PC-3 (cell line): Measurements from ENCODE around the gene SYNPO. TPM values are rescaled to one million over a fixed set of nuclear protein-coding genes. Genes with fewer than 3 reads are reported as not detected.

Experiments
- ATAC-seq: fragments of 200-7000 bp; cut with Tn5 transposase; 2 replicates; pipeline ENCODE4 v1.9.1; 2020; ENCODE audit warnings: mild to moderate bottlenecking, moderate library complexity
- BruUV-seq: library from RNA; stranded (reverse); fragments of 400-500 nt; replicated peaks from 2 replicates; lab custom pipeline; 2021; lab: Mats Ljungman, UMichigan
- CTCF ChIA-PET: fragments of 300-600 bp; sonication (Branson Sonifier 250); formaldehyde crosslinking; loops from one replicate; lab custom pipeline; 2022; ENCODE audit warnings: antibody characterized with exemption; lab: Charles Lee
- POLR2A ChIA-PET: fragments of 300-600 bp; sonication (Branson Sonifier 250); formaldehyde crosslinking; loops from one replicate; lab custom pipeline; 2022; ENCODE audit warnings: antibody characterized with exemption; ENCODE audit not compliant: unreplicated experiment; lab: Charles Lee
- DNase-seq: peaks from one replicate; pipeline ENCODE4 v3.0.0-alpha.2; 2015
- H2AFZ ChIP-seq: fragments of 300-600 bp; sonication (generic); 2 replicates; pipeline ENCODE4 v1.6.0; 2016; ENCODE audit warnings: antibody characterized with exemption, low read length
- H3F3A ChIP-seq: fragments of 300-600 bp; sonication (generic); one replicate; pipeline ENCODE4 v1.6.0; 2017; ENCODE audit warnings: antibody characterized with exemption, low read length, control low read depth, mild to moderate bottlenecking; ENCODE audit not compliant: unreplicated experiment
- H3K27ac ChIP-seq: fragments of 300-600 bp; sonication (generic); 2 replicates; pipeline ENCODE4 v1.5.1; 2016; ENCODE audit warnings: mild to moderate bottlenecking, low read length
- H3K27me3 ChIP-seq: fragments of 300-600 bp; sonication (generic); 2 replicates; pipeline ENCODE4 v1.6.1; 2016; ENCODE audit warnings: low read length, mixed read lengths
- H3K36me3 ChIP-seq: fragments of 300-600 bp; sonication (generic); 2 replicates; pipeline ENCODE4 v1.6.1; 2016; ENCODE audit warnings: low read depth, mixed run types, low read length, mixed read lengths
- H3K4me1 ChIP-seq: fragments of 300-600 bp; sonication (generic); 2 replicates; pipeline ENCODE4 v1.5.1; 2016; ENCODE audit warnings: low read length; ENCODE audit not compliant: insufficient read depth
- H3K4me2 ChIP-seq: fragments of 300-600 bp; sonication (generic); 2 replicates; pipeline ENCODE4 v1.6.0; 2016; ENCODE audit warnings: low read length
- H3K4me3 ChIP-seq: fragments of 300-600 bp; sonication (generic); 2 replicates; pipeline ENCODE4 v1.5.1; 2016; ENCODE audit warnings: mild to moderate bottlenecking, low read length, mixed read lengths
- H3K79me2 ChIP-seq: fragments of 300-600 bp; sonication (generic); 2 replicates; pipeline ENCODE4 v1.6.1; 2017; ENCODE audit warnings: low read length, mixed read lengths
- H3K9ac ChIP-seq: fragments of 300-600 bp; sonication (generic); 2 replicates; pipeline ENCODE4 v1.6.0; 2016; ENCODE audit warnings: mild to moderate bottlenecking, low read length
- H3K9me2 ChIP-seq: fragments of 300-600 bp; sonication (generic); replicated peaks from 2 replicates; pipeline ENCODE4 v1.6.1; 2016; ENCODE audit warnings: mixed run types, low read length, mixed read lengths
- H3K9me3 ChIP-seq: fragments of 300-600 bp; sonication (generic); 2 replicates; pipeline ENCODE4 v1.6.1; 2016; ENCODE audit warnings: low read length, mixed read lengths
- H4K20me1 ChIP-seq: fragments of 300-600 bp; sonication (generic); 2 replicates; pipeline ENCODE4 v1.6.1; 2016; ENCODE audit warnings: low read length, mixed read lengths
- EZH2 ChIP-seq: fragments of 300-600 bp; sonication (generic); IDR thresholded peaks from one replicate; pipeline ENCODE4 v1.6.1; 2017; ENCODE audit warnings: antibody characterized with exemption, mild to moderate bottlenecking, low read length; ENCODE audit not compliant: unreplicated experiment
- EZH2phosphoT487 ChIP-seq: fragments of 300-600 bp; sonication (generic); IDR thresholded peaks from 2 replicates; pipeline ENCODE4 v1.6.1; 2018; ENCODE audit warnings: mild to moderate bottlenecking, antibody characterized with exemption, low read length, borderline replicate concordance
- intact Hi-C: fragments of 100-400 bp; cut with micrococcal nuclease; formaldehyde crosslinking; loops from 2 replicates; pipeline ENCODE4 v1.9.0; 2023
- total RNA-seq: library from RNA; depleted of rRNA; stranded (reverse); fragments of >200 nt; gene quantifications from 2 replicates; pipeline ENCODE4 v1.2.3, GENCODE V29; 2014
- TF ChIP-seq, protein P1 (sequence below): fragments of 300-600 bp; sonication (generic); conservative IDR thresholded peaks from 2 replicates; pipeline ENCODE4 v1.5.1; 2017; ENCODE audit warnings: antibody characterized with exemption, low read depth, mild to moderate bottlenecking, low read length

SYNPO gene
- total RNA-seq, 1 experiment from 2014 or later, result 5.3 TPM

DNA sequence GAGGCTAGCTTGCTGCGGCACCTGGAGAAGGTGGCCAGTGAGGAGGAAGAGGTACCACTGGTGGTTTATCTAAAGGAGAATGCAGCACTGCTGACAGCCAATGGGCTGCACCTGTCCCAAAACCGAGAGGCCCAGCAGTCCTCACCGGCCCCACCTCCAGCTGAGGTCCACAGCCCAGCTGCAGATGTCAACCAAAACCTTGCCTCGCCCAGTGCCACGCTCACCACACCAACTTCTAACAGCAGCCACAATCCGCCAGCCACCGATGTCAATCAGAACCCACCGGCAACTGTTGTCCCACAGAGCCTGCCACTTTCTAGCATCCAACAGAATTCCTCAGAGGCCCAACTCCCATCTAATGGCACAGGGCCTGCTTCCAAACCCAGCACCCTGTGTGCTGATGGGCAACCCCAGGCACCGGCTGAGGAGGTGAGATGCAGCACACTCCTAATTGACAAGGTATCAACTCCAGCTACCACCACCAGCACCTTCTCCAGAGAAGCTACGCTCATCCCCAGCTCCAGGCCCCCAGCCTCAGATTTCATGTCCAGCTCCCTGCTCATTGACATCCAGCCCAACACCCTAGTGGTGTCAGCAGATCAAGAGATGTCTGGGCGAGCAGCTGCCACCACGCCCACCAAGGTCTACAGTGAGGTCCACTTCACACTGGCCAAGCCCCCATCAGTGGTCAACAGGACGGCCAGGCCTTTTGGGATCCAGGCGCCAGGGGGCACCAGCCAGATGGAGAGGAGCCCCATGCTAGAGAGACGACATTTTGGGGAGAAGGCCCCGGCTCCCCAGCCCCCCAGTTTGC is 8.0 kb downstream of the SYNPO start:
- TSS peak; percentile 19 for BruUV-seq
- H3K9me3 ChIP-seq, result no peaks in the 10 kb centered on the region
- ATAC-seq (no peak), DNase-seq (no peak)
- peaks cover 23% of the 10 kb centered on the region for H3K4me1 ChIP-seq
- intact Hi-C loops, result no loop called here
- H3F3A ChIP-seq, result no peaks in the 10 kb centered on the region
- no peak overlapping the region for H3K27ac ChIP-seq
- no peak overlapping the region for H2AFZ ChIP-seq
- no peaks in the 10 kb centered on the region for H3K9me2 ChIP-seq
- H4K20me1 ChIP-seq, result no peaks in the 10 kb centered on the region
- CTCF ChIA-PET, result no interaction called here
- H3K9ac ChIP-seq, result no peak overlapping the region
- peaks cover 25% of the 10 kb centered on the region for H3K79me2 ChIP-seq
- POLR2A ChIA-PET, result no interaction called here
- no peak overlapping the region for H3K4me2 ChIP-seq
- no peaks in the 10 kb centered on the region for H3K27me3 ChIP-seq
- H3K4me3 ChIP-seq, result no peak overlapping the region
- TF ChIP-seq EZH2 (no peak), EZH2phosphoT487 (no peak)
- TF ChIP-seq, protein P1, sequence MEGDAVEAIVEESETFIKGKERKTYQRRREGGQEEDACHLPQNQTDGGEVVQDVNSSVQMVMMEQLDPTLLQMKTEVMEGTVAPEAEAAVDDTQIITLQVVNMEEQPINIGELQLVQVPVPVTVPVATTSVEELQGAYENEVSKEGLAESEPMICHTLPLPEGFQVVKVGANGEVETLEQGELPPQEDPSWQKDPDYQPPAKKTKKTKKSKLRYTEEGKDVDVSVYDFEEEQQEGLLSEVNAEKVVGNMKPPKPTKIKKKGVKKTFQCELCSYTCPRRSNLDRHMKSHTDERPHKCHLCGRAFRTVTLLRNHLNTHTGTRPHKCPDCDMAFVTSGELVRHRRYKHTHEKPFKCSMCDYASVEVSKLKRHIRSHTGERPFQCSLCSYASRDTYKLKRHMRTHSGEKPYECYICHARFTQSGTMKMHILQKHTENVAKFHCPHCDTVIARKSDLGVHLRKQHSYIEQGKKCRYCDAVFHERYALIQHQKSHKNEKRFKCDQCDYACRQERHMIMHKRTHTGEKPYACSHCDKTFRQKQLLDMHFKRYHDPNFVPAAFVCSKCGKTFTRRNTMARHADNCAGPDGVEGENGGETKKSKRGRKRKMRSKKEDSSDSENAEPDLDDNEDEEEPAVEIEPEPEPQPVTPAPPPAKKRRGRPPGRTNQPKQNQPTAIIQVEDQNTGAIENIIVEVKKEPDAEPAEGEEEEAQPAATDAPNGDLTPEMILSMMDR, result no peak
- peaks cover 9% of the 10 kb centered on the region; the same call in 1 of the 2 replicates for H3K36me3 ChIP-seq

DNA sequence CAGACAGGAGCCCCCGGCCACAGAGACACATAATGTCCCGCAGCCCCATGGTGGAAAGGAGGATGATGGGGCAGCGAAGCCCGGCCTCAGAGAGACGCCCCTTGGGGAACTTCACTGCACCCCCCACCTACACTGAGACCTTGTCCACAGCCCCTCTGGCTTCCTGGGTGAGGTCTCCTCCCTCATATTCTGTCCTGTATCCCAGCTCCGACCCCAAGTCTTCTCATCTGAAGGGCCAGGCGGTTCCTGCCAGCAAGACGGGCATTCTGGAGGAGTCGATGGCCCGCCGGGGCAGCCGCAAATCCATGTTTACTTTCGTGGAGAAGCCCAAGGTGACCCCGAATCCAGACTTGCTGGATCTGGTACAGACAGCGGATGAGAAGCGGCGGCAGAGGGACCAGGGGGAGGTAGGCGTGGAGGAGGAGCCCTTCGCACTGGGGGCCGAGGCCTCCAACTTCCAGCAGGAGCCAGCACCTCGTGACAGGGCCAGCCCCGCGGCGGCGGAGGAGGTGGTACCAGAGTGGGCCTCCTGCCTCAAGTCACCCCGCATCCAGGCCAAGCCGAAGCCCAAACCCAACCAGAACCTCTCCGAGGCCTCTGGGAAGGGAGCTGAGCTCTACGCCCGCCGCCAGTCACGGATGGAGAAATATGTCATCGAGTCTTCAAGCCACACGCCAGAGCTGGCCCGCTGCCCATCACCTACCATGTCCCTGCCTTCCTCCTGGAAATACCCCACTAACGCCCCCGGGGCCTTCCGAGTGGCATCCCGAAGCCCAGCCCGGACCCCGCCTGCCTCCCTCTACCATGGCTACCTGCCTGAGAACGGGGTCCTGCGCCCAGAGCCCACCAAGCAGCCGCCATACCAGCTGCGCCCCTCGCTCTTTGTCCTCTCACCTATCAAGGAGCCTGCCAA is 8.9 kb downstream of the SYNPO start:
- no peak overlapping the region for H2AFZ ChIP-seq
- H3K36me3 ChIP-seq, result peaks cover 9% of the 10 kb centered on the region; the same call in 1 of the 2 replicates
- no peaks in the 10 kb centered on the region for H3K27me3 ChIP-seq
- BruUV-seq, result no TSS peak
- ATAC-seq (no peak), DNase-seq (no peak)
- no peak overlapping the region for H3K27ac ChIP-seq
- peaks cover 16% of the 10 kb centered on the region for H3K4me1 ChIP-seq
- H3K79me2 ChIP-seq, result peaks cover 16% of the 10 kb centered on the region
- TF ChIP-seq EZH2phosphoT487 (no peak), EZH2 (no peak)
- TF ChIP-seq, protein P1, result no peak
- H3K4me3 ChIP-seq, result no peak overlapping the region
- intact Hi-C loops, result loop anchor here (10.0 kb wide), 1 partner anchor 195 kb away; the partner anchor contains the start of gene IRGM
- H3F3A ChIP-seq, result no peaks in the 10 kb centered on the region
- no peaks in the 10 kb centered on the region for H3K9me2 ChIP-seq
- no peak overlapping the region for H3K9ac ChIP-seq
- no peaks in the 10 kb centered on the region for H3K9me3 ChIP-seq
- POLR2A ChIA-PET, result no interaction called here
- no peak overlapping the region for H3K4me2 ChIP-seq
- CTCF ChIA-PET, result no interaction called here
- no peaks in the 10 kb centered on the region for H4K20me1 ChIP-seq
